ENCODE measurements around the gene R3HDML.
"Not testable (repeated sequence)": the region's sequence is repeated elsewhere in the genome, so short reads cannot be mapped to it uniquely, and the experiment has no call there.

R3HDML gene

DNA sequence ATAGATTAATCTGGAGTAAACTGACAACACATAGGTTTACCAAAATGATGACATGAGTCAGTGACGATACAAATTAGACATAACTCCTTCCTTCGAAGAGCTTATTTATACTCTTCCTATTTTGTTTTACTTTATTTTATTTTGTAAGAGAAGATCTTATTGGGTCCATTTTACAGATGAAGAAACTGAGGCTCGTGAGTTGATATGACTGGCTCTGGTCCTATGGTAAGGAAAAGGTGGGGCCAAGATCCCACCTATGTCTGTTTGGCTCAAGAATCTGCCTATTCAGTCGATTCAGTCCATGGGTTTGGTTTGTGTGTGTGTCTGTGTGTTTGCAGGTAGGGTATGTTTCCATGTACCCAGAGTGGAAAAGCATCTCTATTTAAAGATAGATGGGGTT is 8.4 kb upstream of the R3HDML start:
- DNase-seq (ENCODE audit: low spot score): no peak

DNA sequence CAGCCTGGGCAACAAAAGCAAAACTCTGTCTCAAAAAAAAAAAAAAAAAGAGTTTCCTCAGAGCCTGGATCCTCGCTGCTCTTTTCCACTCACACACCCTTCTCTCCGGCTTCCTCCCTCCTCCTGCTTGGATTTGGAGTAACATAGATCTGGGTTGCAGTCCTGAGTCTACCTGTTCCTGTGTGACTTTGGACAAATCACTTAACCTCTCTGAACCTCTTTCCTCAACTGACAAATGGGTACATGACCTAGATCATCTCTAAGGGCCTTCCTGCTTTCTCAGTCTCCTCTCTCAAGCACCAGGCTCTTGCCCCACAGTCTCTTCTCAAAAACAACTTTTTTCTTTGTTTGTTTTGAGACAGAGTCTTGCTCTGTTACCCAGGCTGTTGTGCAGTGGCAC is 5.6 kb upstream of the R3HDML start:
- no peak for DNase-seq (ENCODE audit: low spot score)

DNA sequence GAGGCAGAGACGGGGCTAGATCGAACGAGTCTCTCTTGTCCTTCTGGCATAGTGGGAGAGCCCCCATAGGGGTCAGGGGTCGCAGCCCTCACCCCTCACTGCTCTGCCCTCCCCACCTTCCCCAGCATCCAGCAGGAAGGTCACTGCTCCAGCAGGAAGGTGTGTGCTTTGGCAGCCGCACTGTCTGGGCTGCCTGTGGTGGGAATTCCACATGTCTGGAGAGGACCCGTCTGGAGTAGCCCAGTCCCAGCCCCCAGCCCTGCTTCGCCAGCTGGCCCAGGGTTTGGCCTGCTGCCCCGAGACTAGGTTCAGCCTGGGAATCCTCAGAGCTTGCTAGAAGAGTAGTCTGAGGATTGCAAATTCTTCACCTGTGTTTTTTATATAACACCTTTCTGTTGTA is 2.5 kb upstream of the R3HDML start:
- no peak for DNase-seq (ENCODE audit: low spot score)

DNA sequence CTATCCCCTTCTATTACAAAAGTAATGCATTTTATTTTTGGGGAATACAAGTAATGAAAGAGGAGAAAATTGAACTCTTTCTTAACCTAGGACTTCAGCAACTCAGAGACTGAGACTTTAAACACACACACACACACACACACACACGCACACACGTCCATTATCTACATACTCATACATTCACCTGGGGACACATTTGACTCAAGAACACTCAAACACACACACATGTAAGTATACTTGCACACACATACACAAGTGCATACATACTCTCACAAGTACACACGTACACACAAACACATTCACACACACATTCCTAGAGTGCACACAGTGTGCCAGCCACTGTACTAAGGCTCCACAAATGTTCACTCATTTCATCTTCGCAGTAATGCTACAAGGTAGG is 2.1 kb upstream of the R3HDML start:
- DNase-seq (ENCODE audit: low spot score): no peak

DNA sequence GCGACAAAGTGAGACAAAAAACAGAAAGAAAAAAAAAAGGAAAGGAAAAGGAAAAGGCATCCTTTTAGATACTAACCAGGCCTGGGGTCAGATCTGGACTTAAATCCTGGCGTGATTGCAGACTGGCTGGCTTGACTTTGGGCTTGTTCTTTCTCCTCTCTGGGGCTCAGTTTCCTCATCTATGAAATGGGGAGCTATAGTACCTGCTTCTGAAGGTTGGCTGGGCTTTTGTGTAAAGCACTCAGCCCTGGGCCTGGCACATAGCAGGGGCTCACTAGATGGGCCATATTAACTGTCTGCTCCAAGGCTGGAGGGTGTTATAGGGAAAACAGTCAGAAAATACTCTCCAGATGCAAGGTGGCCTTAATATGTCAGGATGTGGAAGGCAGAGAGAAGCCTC is 1.2 kb upstream of the R3HDML start:
- DNase-seq (ENCODE audit: low spot score): no peak

DNA sequence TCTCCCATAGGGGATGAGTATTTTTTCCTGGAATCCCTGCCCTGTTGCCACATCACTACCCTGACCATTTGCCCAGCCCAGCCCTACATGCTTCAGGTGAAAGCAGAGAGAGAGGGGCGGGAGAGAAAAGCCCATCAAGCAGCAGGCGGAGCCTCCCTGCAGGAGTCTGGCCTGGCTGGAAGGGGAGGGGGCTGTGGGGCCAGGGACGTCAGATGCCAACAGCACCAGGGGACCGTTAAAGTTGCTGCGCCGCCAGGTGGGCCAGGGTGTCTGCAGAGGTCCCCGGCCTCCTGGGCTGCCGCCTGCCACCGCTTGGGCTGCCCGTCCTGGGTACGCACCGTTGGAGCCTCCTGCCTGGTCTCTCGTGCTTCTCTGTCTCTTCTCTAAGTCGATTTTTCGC is 757 bp upstream of the R3HDML start:
- no peak for DNase-seq (ENCODE audit: low spot score)

DNA sequence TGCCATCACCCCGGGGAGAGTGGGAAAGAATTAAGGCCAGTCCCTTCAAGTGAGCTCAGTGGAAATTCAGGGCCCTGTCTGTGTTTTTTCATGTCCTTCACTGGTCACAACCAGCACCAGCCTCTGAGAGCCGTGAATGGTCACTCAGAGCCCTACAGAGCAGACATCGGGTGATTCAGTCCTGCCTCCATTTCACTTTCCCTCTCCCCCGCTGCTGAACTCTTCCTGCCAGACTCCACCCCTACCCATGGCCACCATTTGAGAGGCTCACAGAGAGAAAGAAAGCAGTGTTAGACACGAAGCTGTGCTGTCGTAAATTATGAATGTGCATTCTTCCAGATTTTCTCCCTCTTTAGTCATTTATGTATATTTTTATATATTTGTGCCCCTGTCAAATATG is 5.4 kb downstream of the R3HDML start:
- DNase-seq (ENCODE audit: low spot score): no peak

DNA sequence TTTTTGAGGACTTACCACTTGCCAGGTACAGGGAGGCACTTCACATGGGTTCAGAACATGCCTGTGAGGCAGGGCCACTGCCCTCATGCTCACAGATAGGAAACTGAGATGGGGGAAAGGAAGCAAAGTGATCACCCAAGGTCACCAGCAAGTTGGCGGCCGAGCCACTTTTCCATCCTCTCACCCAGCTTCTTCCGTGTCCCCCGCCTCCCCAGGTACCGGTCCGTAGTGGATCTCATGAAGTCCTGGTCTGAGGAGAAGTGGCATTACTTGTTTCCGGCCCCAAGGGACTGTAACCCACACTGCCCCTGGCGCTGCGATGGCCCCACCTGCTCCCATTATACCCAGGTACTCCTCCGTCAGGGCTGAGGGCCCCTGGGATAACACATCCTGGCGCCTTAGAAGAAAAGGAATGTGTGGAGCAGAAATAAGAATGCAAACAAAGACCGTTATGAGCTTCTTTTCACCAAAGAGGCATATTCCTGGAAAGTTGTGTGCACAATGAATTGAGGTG is 6.4 kb downstream of the R3HDML start:
- DNase-seq (ENCODE audit: low spot score): no peak

DNA sequence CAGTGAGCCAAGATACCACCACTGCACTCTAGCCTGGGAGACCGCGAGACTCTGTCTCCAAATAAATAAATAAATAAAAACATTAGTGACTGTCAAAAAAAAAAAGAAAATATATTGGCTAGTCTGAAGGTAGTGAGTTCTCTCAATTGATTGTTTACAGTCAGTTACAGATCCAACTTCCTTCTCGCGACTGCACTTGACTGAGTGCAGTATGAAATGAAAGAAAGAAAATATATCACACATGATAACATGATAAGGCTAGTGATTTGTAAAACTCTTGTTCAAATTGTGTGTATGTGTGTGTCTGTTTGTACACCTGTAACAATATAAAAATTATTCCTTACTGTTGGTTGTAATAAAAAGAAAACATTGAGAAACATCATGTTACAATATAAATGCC is 7.9 kb downstream of the R3HDML start:
- no peak for DNase-seq (ENCODE audit: low spot score)

DNA sequence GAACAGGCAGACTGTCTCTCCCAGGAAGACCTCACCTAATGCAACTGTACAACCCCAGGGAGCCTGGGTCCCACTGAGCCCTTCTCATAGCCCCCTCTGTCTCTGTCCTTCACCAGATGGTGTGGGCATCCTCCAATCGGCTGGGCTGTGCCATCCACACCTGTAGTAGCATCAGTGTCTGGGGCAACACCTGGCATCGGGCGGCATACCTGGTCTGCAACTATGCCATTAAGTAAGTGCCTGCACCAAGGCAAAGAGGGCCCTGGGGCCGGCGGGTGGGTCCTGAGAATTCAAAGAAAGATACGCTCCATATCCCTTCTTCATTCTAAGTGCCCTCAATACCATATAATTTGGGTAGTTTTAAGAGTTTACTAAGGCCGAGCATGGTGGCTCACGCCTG is 8.3 kb downstream of the R3HDML start:
- no peak for DNase-seq (ENCODE audit: low spot score)

DNA sequence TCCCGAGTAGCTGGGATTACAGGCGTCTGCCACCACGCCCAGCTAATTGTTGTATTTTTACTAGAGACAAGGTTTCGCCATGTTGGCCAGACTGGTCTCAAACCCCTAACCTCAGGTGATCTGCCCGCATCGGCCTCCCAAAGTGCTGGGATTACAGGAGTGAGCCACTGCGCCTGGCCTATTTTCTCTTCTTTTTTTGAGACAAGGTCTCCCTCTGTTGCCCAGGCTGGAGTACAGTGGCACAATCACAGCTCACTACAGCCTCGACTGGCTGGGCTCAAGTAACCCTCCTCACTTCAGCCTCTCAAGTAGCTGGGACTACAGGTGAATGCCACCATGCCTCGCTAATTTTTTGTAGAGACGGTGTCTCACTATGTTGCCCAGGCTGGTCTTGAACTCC is 9.1 kb downstream of the R3HDML start:
- not testable (repeated sequence) for DNase-seq (ENCODE audit: low spot score)

DNA sequence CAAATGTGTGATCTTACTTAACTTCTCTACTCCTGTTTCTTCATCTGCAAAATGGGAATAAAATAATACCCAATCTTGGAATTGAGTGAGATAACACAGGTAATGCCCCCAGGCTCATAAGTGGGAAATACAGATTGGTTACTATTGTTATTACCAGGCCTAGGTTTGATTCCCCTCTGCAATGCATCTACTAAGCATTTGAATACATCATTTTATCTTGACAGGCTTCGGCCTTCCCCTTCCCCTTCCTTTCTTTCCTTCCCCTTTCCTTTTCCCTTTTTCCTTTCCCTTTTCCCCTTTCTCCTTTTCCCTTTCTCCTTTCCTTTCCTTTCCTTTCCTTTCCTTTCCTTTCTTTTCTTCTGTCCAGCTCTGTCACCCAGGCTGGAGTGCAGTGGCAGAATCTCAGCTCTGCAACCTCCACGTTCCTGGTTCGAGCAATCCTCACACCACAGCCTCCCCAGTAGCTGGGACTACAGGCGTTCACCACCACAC is 11.4 kb downstream of the R3HDML start:
- no peak for DNase-seq (ENCODE audit: low spot score)

DNA sequence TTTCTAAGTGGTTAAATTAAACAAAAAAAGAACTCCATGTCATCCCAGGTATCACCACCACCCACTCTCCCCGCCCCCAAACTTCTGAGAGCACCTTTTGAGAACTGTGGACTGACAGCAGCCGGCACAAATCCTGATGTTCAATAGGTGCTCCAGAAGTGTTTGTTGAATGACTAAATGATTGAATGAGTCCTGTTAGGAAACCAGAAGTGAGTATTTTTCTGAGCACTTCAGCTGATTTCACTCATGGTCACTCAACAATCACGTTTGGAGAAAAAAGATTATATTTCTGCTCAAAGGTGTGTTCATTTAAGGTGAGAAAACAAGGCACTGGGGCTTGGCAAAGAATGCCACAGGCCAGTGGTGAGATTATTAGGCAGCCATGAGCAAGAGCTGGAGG is 12.5 kb downstream of the R3HDML start:
- DNase-seq (ENCODE audit: low spot score): no peak

DNA sequence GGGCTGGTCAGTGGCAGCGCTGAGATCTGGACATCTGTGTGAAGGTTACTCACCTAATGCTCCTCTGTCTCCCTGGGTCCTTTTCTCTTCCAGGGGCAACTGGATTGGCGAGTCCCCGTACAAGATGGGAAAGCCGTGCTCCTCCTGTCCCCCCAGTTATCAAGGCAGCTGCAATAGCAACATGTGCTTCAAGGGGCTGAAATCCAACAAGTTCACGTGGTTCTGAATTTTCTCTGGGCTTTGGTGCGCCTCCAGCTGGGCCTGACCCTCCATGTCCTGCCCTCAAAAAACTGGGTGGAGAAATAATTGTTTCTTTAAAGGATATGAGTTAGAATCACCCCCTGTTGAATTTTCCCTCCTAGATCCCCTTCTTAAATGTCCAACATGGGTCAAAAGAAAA is 13.7 kb downstream of the R3HDML start:
- DNase-seq (ENCODE audit: low spot score): no peak

DNA sequence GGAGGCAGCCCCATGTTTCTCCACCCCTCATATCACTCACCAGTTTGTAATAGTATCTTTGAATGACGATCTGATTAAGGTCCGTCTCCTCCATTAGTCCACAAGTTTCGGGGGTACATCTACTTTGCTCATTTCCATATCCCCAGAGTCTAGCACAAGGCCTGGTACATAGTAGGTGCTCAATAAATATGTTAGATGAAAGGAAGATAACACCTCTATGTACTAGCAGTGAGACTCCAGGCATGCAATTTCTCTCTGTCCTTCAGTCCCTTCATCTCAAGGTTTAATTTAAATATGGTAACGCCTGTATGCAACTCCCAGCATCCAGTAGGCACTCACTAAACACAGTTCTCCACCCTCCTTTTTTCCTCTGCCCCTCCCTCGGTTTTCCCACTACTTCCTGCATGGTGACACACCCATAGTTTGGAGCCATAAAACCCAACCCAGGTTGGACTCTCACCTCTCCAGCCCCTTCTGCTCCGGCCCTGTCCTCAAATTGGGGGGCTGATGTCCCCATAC is 18.2 kb downstream of the R3HDML start:
- DNase-seq (ENCODE audit: low spot score): no peak

DNA sequence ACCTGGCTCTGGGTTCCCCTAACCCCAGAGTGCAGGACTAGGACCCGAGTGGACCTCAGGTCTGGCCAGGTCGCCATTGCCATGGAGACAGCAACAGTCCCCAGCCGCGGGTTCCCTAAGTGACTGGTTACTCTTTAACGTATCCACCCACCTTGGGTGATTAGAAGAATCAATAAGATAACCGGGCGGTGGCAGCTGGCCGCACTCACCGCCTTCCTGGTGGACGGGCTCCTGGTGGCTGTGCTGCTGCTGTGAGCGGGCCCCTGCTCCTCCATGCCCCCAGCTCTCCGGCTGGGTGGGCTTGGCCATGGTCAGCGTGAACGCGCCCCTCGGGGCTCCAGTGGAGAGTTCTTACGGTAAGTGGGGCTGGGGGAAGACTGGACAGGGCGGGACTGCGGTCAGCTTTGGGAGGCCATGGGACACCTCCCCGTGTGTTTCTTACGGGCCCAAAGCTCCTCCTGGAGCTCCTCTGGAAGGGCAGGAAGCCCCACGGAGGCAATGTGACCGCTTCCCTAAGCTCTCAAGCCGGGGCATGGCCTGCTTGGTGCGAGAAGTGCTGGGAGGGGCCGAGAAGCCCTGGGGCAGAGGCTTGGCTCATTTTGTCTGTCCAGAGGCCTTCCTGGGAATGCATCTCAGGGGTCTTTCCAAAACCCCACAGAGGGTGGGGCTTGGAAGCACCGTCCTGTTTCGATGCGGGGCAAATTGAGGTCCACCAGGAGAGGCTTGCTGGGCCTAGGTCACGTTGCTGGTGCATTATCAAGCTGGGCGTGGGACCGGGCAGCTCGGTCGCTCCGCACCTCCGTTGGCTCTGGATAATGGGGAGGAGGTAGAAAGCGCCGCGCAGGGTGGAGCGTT is 18.9 kb downstream of the R3HDML start, which contains the start of gene HNF4A:
HNF4A (plus strand) TSS at position 202 of the 855 bp plus-strand sequence; CDS start at position 308, 106 bp downstream.
- DNase-seq (ENCODE audit: low spot score): no peak

DNA sequence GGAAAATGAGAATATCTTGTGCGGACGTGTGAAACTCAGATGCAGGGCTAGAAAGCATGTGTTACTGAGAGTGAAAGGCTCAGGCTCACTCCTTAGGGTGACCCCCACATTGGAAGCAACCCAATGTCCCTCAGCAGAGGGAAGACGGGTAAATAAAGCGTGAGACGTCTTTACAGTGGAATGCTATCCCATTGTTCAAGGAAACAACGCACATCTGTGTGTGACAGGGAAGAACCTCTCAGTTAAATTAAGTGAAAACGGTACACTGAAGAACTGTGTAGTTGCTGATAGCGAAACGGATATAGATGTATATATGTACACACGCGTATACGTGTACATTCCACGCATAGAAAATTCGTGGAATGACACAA is 19.5 kb downstream of the R3HDML start:
- DNase-seq (ENCODE audit: low spot score): no peak

DNA sequence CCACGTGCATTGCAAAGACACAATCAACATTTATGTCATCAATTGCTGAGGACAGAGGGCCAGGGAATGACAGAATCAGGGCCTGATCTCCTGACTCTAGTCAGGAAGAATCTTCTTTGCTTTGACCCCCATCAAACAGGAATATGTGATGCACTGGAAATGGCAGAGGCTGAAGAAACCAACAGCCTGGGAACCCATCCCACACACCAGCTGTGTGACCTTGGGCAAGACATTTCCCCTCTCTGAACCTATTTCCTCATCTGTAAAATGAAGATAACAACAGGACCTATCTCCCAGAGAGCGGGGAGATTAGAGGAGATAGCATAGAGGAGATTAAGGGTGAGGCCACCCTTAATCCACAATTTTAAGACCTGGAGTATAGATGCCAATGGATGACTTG is 20.2 kb downstream of the R3HDML start:
- no peak for DNase-seq (ENCODE audit: low spot score)

DNA sequence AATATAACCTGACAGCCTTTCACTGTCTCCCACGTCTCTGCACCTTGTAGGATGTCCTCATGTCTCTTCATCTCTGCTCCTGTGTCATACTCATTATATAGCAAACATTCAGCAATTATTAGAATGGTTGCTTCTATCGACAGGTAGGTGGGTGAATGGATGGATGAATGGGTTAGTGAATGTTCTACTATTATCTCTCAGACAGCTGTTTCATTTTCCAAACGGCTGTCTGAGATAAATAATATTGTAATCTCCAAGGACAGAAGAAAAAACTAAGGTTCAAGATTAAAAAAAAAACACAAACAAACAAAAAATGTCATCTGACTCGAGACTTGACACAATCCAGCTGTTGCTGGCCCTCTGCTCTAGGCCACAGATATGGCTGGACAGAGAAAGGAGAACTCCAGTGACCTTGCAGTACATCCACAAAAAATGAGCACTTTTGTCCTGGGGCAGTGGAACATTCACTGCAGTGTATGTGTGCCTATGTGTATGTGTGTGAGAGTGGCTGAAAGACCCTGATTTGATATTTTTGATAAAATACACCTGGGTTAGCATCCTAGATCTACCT is 20.8 kb downstream of the R3HDML start:
- no peak for DNase-seq (ENCODE audit: low spot score)

DNA sequence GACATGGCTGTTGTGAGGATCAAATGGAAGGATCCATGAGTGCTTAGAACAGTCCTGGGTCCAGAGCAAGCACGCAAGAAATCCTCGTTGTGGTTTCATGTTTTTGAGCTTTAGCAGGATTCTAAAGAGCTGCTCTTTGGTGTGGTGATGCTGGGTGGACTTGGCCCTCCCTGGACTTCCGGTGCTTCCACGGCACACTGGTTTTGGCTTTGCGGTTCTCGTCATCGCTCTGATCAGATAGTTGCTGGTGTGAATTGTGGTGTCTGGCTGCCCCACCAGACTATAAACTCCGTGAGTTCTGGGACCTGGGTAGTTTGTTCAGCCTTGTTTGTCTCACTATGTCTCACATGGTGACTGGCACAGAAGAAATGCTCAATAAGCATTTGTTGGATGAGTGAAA is 21.9 kb downstream of the R3HDML start:
- no peak for DNase-seq (ENCODE audit: low spot score)

DNA sequence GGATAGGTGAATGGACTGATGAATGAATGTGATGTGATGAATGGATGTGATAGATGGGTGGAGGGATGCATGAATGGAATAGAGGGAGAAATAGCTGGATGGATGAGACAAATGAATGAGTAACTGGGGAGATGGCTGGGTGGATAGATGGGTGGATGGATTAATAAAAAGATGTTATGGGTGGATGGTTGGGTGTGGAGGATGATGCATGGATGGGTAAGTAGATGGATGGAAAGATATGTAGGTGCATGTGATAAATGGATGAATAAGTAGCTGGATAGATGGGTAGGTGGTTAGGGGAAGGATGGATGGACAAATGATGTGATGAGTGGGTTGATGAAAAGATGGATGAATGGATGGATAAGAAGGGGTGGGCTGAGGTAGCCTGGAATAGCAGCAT is 23.4 kb downstream of the R3HDML start:
- no peak for DNase-seq (ENCODE audit: low spot score)

DNA sequence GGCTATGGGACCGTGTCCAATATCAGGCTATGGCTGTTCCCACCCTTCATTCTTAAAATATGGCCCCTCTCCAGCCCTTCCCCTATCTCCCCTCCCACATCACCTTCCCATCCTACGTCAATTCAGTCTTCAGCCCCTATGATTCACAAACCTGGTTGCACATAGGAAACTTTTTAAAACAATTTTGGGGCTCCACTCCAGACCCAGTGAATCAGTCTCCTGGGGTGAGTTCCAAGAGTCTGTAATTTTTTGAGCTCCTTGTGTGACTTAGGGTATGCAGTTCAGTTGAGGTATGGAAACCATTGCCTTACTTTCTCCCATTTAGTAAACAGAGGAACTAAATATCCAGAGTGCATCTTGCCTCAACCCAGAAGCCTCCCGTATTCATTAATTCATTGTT is 24.2 kb downstream of the R3HDML start:
- DNase-seq (ENCODE audit: low spot score): no peak

DNA sequence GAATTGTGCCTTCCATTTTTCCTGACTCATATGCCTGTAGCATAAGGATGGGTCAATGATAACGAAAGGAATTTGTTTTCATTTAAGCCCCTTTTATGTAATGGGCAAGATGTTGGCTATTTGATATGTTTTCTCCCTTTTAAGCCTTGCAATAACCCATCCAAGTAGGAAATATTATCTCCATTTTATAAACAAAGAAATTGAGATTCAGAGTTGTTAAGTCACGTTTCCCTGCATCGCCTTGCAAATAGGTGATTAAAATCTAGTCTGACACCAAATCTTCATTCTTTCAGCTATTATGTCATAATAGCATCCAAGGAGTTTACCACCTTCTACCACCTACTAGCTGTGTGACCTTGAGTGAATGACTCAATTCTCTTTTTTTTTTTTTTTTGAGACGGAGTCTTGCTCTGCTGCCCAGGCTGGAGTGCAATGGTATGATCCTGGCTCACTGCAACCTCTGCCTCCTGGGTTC is 25.7 kb downstream of the R3HDML start:
- no peak for DNase-seq (ENCODE audit: low spot score)
